ENCODE measurements around the gene CHST3.

DNA sequence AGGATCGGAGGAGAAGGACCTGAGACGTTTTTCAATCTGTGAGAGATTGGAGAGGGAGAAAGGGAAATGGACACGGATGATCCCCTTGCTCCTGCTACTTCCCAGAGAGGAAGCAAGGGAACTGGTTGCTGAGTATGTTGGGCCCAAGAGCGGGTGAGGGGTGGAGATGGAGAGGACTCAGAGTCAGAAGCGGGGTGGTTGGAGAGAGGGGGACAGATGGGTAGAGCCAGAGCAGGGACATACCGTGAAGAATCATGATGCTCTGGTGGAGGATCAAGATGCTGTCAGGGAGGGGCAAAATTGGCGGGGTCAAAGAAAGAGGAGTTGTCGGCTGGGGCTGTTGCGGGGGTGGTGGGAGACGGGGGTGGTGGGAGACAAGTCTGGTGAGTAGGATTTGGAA lies 2.4 kb upstream of the CHST3 start:
- TF ChIP-seq EHMT2 (IDR thresholded peaks at IDR 0.05; ENCODE audit: low read depth) (no peak), CHD2 (IDR thresholded peaks at IDR 0.05; ENCODE audit: low read length, partially characterized antibody) (no peak), POLR2A (IDR thresholded peaks at IDR 0.05; ENCODE audit: low read length) (no peak), MAFK (IDR thresholded peaks at IDR 0.05; ENCODE audit: partially characterized antibody) (no peak), SMC3 (IDR thresholded peaks at IDR 0.05) (no peak)
- TF ChIP-seq, protein P1, sequence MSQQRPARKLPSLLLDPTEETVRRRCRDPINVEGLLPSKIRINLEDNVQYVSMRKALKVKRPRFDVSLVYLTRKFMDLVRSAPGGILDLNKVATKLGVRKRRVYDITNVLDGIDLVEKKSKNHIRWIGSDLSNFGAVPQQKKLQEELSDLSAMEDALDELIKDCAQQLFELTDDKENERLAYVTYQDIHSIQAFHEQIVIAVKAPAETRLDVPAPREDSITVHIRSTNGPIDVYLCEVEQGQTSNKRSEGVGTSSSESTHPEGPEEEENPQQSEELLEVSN (IDR thresholded peaks at IDR 0.05; ENCODE audit: borderline replicate concordance, low read depth), result no peak
- TF ChIP-seq, protein P2, sequence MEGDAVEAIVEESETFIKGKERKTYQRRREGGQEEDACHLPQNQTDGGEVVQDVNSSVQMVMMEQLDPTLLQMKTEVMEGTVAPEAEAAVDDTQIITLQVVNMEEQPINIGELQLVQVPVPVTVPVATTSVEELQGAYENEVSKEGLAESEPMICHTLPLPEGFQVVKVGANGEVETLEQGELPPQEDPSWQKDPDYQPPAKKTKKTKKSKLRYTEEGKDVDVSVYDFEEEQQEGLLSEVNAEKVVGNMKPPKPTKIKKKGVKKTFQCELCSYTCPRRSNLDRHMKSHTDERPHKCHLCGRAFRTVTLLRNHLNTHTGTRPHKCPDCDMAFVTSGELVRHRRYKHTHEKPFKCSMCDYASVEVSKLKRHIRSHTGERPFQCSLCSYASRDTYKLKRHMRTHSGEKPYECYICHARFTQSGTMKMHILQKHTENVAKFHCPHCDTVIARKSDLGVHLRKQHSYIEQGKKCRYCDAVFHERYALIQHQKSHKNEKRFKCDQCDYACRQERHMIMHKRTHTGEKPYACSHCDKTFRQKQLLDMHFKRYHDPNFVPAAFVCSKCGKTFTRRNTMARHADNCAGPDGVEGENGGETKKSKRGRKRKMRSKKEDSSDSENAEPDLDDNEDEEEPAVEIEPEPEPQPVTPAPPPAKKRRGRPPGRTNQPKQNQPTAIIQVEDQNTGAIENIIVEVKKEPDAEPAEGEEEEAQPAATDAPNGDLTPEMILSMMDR (IDR thresholded peaks at IDR 0.05), result no peak
- TF ChIP-seq, protein P3, sequence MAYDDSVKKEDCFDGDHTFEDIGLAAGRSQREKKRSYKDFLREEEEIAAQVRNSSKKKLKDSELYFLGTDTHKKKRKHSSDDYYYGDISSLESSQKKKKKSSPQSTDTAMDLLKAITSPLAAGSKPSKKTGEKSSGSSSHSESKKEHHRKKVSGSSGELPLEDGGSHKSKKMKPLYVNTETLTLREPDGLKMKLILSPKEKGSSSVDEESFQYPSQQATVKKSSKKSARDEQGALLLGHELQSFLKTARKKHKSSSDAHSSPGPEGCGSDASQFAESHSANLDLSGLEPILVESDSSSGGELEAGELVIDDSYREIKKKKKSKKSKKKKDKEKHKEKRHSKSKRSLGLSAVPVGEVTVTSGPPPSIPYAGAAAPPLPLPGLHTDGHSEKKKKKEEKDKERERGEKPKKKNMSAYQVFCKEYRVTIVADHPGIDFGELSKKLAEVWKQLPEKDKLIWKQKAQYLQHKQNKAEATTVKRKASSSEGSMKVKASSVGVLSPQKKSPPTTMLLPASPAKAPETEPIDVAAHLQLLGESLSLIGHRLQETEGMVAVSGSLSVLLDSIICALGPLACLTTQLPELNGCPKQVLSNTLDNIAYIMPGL (CRISPR knock-in tag; IDR thresholded peaks at IDR 0.05; ENCODE audit: borderline replicate concordance), result no peak

Data from A549 (cell line).